Measurements from ENCODE around the gene PDE8B. TPM values are rescaled to one million over a fixed set of nuclear protein-coding genes. Genes with fewer than 3 reads are reported as not detected.
A peak's percentile ranks its signal among the peaks of the same experiment; 100 is the strongest.

Gene PDE8B, protein sequence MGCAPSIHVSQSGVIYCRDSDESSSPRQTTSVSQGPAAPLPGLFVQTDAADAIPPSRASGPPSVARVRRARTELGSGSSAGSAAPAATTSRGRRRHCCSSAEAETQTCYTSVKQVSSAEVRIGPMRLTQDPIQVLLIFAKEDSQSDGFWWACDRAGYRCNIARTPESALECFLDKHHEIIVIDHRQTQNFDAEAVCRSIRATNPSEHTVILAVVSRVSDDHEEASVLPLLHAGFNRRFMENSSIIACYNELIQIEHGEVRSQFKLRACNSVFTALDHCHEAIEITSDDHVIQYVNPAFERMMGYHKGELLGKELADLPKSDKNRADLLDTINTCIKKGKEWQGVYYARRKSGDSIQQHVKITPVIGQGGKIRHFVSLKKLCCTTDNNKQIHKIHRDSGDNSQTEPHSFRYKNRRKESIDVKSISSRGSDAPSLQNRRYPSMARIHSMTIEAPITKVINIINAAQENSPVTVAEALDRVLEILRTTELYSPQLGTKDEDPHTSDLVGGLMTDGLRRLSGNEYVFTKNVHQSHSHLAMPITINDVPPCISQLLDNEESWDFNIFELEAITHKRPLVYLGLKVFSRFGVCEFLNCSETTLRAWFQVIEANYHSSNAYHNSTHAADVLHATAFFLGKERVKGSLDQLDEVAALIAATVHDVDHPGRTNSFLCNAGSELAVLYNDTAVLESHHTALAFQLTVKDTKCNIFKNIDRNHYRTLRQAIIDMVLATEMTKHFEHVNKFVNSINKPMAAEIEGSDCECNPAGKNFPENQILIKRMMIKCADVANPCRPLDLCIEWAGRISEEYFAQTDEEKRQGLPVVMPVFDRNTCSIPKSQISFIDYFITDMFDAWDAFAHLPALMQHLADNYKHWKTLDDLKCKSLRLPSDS
- 5.9 TPM for total RNA-seq
- long read RNA-seq, partial matches to known transcripts = 0 of 1 reads
- long read RNA-seq, other reads (novel, unspliced or antisense) = 1 of 1 reads

DNA sequence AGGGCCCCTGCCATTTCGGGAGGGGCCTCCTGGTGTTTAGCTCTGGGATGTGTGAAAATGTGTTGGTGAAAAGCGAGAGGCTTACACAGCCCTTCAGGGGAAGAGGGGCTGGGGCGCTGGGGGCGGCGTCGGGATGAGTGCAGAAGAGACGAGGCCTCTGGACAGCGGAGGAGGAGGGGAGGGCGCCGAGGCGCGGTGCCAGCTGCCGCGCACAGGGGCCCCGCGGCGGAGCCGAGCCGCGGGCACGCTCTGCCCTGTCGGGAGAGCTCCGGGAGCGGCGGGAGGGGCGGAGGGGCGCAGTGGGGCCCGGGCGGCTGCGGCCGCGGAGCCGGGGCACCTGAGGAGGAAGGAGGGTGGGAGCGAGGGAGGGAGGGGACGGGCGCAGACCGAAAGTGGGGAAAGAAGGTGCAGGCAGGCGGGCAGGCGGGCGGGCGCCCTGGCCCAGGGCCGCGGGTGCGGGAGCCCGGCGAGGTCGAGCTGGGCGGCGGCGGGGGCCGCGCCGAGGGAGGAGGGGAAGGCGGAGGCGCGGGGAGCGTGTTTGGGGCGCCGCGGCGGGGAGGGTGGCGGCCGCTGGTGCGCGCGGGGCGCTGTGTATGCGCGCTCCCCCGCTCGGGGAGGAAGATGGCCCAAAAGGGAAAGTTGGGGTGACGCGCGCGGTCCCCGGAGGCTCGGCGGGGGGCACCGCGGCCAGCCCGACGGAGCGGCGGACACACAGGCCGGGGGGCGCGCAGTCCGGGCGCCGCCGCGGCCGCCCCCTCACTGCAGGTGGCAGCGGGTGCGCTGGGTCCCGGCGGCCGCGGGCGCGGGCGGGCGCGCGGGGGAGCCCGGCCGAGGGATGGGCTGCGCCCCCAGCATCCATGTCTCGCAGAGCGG is at the start of gene PDE8B:
TSS of gene PDE8B (plus strand) at position 590 of the 873 bp plus-strand sequence. CDS start at position 836, 246 bp downstream.
- H3K36me3 ChIP-seq = no peaks in the 10 kb centered on the region
- H3K27me3 ChIP-seq (ENCODE audit: low read depth) = peaks cover 69% of the 10 kb centered on the region
- peaks cover 12% of the 10 kb centered on the region for H3K4me1 ChIP-seq
- H3K9me3 ChIP-seq (replicated peaks) = no peaks in the 10 kb centered on the region
- H3K4me3 ChIP-seq = peak within 1 kb of the TSS; percentile 67
- TF ChIP-seq CTCF (IDR thresholded peaks at IDR 0.05; ENCODE audit: borderline replicate concordance) = no peak
- DNase-seq = no peak
- intact Hi-C loops (cut with micrococcal nuclease) = no loop called here
- H3K27ac ChIP-seq (replicated peaks) = no peak within 1 kb of the TSS

GRCh38 chr5:77163453-77163852 is 47.0 kb upstream of the PDE8B start:
- no peaks in the 10 kb centered on the region for H3K9me3 ChIP-seq (replicated peaks)
- intact Hi-C loops (cut with micrococcal nuclease) = no loop called here
- no peaks in the 10 kb centered on the region for H3K36me3 ChIP-seq
- H3K27me3 ChIP-seq (ENCODE audit: low read depth) = no peaks in the 10 kb centered on the region
- no peak overlapping the region for H3K4me3 ChIP-seq
- DNase-seq = no peak
- H3K4me1 ChIP-seq = peaks cover 27% of the 10 kb centered on the region
- no peak for TF ChIP-seq CTCF (IDR thresholded peaks at IDR 0.05; ENCODE audit: borderline replicate concordance)
- H3K27ac ChIP-seq (replicated peaks) = no peak overlapping the region

- no peak for DNase-seq
- intact Hi-C loops (cut with micrococcal nuclease) = no loop called here
Measured at GRCh38 chr5:77167063-77167462, 43.4 kb upstream of the PDE8B start.

GRCh38 chr5:77167695-77168121 is 42.8 kb upstream of the PDE8B start:
- DNase-seq = no peak
- H3K27me3 ChIP-seq (ENCODE audit: low read depth) = no peaks in the 10 kb centered on the region
- H3K27ac ChIP-seq (replicated peaks) = peak overlapping the region; percentile 71
- H3K4me1 ChIP-seq = peaks cover 37% of the 10 kb centered on the region
- H3K36me3 ChIP-seq = no peaks in the 10 kb centered on the region
- H3K9me3 ChIP-seq (replicated peaks) = no peaks in the 10 kb centered on the region
- TF ChIP-seq CTCF (IDR thresholded peaks at IDR 0.05; ENCODE audit: borderline replicate concordance) = no peak
- intact Hi-C loops (cut with micrococcal nuclease) = no loop called here
- H3K4me3 ChIP-seq = no peak overlapping the region

More at GRCh38 chr5:77167063-77167462, 43.4 kb upstream of the PDE8B start:
- no peak for TF ChIP-seq CTCF (IDR thresholded peaks at IDR 0.05; ENCODE audit: borderline replicate concordance)
- no peaks in the 10 kb centered on the region for H3K27me3 ChIP-seq (ENCODE audit: low read depth)
- peaks cover 37% of the 10 kb centered on the region for H3K4me1 ChIP-seq
- no peaks in the 10 kb centered on the region for H3K9me3 ChIP-seq (replicated peaks)
- H3K27ac ChIP-seq (replicated peaks) = peak overlapping the region; percentile 71
- no peaks in the 10 kb centered on the region for H3K36me3 ChIP-seq
- H3K4me3 ChIP-seq = no peak overlapping the region
